ENCODE results near the gene KRT76.
"Not testable (repeated sequence)": the region's sequence is repeated elsewhere in the genome, so short reads cannot be mapped to it uniquely, and the experiment has no call there.

KRT76 gene

DNA sequence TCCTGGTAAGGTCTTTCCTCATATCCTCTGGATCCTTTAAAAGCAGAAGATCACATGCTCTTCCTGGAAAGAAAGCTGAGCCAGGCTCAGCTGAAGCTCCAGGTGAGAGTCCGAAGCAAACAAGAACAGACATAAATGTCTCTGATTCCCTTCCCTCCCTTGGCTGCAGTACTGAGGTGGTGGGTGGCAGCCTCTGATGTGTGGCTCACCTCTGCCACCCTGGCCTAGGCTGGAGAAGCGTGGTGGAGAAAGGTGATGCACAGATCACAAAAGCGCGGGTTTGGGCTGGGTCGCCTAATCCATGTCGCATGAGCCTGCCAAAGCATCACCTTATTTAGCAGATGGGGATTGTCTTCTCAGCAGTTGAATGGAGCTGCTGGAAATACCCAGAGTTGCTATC, 2.8 kb upstream of the KRT76 start:
- DNase-seq: no peak

GRCh38 chr12:52778833-52779232, 1.7 kb upstream of the KRT76 start:
- no peak for DNase-seq

DNA sequence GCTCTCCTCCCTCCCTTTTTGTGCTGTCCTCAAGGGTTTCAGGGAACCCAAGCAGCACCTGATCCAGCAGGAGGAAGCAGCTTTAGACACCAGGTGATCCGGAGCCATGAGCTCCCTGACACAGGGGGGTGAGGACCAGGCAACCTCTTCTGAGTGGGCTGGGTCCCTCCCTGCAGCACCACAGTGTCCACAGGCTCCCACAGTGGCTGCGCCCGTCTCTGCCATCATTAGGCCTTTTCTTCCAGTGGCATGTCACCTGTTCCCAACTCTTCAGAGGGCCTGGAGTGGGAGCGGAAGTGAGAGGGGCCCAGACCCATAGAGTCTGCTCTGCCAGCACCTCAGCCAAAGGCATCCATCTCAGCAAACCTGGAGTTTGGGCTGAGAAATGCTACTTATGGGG, 421 bp upstream of the KRT76 start:
- no peak for DNase-seq

DNA sequence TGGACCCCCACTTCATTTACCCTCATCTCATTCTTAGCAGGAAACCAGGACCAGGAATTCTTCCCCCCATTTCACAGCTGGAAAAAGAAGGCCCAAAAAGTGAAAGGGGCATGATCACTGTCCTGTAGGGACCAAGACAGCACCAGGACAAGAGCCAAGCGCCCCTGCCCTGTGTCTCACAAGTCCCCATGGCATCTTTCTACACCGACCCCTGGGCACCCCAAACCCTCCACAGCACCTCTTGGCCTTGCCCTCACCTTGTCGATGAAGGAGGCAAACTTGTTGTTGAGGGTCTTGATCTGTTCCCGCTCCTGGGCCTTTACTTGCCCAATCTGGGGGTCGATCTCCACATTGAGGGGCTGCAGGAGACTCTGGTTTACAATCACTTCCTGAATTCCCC, 710 bp downstream of the KRT76 start:
- no peak for DNase-seq

DNA sequence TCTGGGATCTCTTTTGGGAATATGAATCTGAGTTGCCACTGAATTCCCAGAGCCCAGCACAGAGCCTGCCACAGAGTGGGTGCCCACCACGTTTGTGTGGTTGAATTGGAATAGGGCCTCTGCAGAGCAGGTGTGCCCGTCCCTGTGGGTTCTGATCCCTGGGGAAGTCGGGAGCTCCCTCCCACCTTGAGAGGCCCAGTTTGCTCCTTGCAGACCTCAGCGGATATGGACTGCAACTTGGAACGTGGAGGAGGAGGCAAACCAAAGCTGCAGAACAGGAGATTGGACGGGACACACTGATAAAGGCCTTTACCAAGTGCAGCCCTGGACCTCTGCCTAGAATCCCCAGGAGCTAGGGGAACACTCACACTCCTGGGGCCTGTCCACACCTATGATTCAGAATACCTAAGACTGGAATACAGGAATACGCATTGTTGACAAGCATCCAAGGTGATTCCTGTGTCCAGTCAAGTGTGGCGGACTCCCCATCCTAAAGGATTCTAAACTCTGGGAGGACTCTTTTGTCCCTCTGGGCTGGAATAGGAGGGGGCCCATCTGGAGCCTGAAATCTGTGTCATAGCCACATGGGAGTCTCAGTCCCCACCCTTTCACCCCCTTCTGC, 2.4 kb downstream of the KRT76 start:
- DNase-seq: no peak

GRCh38 chr12:52772772-52773171, 4.4 kb downstream of the KRT76 start:
- no peak for DNase-seq

DNA sequence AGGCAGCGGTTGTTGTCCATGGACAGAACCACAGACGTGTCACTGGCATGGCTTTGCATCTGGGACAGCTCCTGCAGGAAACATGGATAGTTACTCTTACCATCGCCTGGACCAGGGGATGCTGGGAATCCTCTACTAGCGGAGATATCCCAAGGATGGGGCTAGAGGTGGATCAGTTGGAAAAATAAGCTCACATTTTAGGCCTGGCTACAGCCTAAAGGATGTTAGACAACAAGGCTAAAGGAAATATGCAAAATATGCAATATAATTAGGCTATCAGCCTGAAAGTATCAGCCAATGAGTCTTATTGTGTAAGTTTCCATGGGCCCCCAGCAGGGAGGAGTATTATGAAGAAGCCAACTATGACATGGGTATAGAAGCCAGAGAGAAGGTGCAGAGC, 5.0 kb downstream of the KRT76 start:
- no peak for DNase-seq

- DNase-seq: no peak
Observed at GRCh38 chr12:52771505-52771904, 5.6 kb downstream of the KRT76 start.

DNA sequence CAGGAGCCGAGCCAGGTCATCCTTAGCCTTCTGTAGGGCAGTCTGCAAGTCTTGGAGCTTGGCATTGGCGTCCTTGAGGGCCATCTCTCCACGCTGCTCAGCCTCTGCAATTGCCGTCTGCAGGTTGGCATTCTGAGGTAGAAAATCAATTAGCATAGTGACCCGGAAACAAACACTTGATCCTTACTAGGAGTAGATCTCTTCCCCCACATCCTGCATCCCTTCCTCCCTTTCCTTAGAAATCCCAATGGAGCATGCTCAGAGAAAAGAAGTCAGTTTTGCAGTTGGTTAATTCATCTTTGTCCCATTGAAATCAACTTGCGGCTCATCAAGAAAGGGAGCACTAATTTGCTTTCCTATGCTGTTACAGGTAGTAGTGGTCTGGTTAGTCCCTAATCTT, 6.1 kb downstream of the KRT76 start:
- DNase-seq: no peak

GRCh38 chr12:52769946-52770345, 7.2 kb downstream of the KRT76 start:
- no peak for DNase-seq

GRCh38 chr12:52769354-52769753, 7.8 kb downstream of the KRT76 start:
- DNase-seq: no peak

DNA sequence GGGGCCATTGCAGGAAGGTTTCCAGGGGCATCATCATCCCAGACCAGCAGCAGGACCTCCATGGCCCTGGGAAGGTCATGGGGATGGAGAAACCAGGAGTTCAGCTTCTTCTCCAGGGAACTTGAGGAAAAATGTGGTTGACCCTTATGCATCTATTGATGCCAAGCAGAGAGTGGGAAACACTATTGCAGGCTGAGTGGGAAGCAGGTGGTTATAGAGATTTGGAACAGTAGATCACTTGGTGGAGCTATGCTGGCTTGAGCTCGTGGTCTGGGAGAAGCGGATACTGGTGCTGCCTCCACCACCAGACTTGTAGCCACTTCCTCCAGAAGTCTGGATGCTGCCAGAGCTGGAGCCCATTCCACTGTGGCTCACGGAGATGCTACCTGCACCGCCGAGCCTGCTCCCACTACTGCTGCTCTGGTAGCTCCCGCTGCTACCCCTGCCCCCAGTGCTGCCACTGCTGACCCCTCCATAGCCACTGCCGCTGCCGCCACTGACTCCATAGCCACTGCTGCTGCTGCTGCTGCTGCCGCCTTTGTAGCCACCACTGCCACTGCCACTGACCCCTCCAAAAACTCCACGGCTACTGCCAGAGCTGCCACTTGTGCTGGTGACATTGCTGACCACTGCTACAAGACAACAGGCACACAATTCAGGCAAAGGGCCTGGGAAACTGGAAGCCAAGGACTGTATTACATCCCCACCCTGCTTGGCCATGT, 8.5 kb downstream of the KRT76 start:
- DNase-seq: no peak

- DNase-seq: no peak
Observed at GRCh38 chr12:52767427-52767826, 9.7 kb downstream of the KRT76 start.

- DNase-seq: no peak
Observed at GRCh38 chr12:52767020-52767379, 10.1 kb downstream of the KRT76 start.

DNA sequence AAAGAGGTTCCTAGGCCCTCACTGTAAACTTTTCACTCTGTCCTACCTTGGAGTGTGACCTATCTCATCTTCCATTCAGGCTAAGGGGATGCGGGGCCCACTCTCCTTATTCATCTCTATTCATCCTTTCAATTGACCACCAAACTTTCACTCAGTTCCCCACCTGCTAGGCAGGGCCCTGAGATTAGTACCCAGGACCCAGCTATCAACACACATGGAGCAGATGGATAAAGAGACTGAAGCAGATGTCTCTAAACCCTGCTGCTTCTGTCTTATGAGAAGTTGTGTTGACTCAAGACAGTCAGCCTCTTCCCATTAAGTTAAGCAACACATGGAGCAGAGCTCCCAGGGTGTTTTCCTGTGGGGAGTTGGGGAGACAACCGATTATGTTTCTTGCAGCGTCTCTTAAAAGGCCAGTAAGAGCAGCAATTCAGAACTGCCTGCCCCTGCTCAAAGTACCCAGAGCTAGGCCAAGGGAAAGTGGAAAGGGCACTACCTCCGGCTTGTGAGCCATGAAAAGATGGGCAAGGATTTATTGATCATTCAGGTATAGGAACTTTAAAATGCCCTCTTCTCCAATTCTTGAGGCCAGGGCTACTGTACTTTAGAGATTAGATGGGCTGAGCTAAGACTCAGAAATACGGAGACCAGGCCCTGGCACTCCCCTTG, 10.7 kb downstream of the KRT76 start:
- no peak for DNase-seq

DNA sequence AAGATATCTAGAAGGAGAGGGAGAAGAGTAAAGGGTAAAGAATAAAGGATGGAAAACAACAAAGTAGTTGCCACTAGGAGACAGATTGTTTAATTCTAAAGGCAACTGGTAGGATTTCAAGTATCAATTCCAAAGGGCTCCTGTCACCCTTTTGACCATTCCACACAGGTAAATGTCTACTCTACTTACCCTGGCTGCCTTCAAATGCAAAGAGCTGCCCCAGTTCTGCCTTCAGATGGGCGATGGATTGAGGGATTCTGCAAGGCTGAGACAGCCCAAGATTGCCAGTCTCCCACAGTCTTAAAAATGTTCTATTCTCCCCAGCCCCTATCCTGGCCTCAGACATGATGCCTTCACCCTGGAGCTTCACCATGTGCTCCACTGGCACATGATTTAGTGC, 11.4 kb downstream of the KRT76 start:
- no peak for DNase-seq

DNA sequence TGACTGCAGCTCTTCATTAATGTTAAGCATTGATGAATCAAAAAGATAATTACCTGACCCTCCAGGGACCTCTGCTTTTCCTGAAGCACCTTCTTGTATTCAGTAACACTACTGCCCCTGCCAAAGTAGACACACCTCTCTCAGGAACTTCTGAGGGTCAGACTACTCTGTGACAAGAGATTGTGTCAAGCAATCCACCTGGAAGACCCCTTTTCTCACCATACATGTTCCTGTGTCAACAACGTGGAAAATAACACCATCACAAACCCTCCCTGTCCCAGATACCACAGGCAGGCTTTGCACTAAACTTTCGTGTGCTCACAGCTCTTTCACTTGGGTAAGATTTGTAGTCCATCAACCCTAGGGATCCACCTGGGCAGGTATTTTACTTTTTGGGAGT, 13.2 kb downstream of the KRT76 start:
- DNase-seq: no peak

- DNase-seq: no peak
Observed at GRCh38 chr12:52763036-52763659, 14.0 kb downstream of the KRT76 start.

- no peak for DNase-seq
Observed at GRCh38 chr12:52761802-52762201, 15.3 kb downstream of the KRT76 start.

DNA sequence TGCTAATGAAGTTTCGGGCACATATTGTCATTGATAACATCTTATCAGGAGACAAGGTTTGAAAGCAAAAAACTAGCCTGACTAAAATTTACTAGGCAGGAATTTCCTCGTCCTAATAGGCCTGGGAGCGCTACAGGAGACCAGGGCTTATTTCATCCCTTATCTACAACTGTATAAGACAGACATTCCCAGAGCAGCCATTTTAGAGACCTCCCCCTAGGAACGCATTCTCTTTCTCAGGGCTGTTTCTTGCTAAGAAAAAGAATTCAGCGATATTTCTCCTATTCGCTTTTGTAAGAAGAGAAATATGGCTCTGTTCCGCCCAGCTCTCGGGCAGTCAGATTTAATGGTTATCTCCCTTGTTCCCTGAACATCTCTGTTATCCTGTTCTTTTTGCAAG, 15.9 kb downstream of the KRT76 start:
- not testable (repeated sequence) for DNase-seq

- DNase-seq: no peak
Observed at GRCh38 chr12:52760623-52761022, 16.5 kb downstream of the KRT76 start.

DNA sequence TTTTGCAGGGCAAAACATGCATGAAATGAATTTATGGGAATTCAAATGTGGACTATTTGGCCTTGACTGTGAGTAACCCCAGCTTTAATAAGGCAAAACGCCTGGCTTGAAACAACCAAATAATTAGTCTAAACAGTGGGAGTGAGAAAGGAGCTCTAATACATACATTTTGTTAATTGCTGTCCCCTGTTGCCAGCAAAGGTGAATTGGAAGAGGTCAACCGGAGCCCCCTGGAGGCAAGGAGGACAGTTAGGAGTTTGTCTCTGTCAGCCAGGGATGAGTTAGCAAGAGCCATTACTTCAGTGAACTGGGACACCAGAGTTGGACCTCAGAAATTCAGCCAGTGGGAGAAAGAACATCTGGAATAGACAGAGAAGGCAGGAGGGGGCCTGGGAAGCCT, 17.4 kb downstream of the KRT76 start:
- no peak for DNase-seq

GRCh38 chr12:52759218-52759617, 17.9 kb downstream of the KRT76 start:
- no peak for DNase-seq

All from CD4-positive, alpha-beta T cell treated with Interleukin-17A for 1 hour (primary cell).